Keratinocyte (primary cell): ENCODE measurements around the gene CLNK. TPM values are rescaled to one million over a fixed set of nuclear protein-coding genes. Genes with fewer than 3 reads are reported as not detected.

Experiments
- DNase-seq: peaks from one replicate; pipeline ENCODE4 v3.0.0-alpha.2; 2011; ENCODE audit warnings: low read depth, missing footprints, low spot score
- FAIRE-seq: peaks from 2 replicates; lab custom pipeline; 2011; peaks lifted over from hg19 to GRCh38; lab: Jason Lieb, UNC
- H2AFZ ChIP-seq: 2 replicates; pipeline ENCODE4 v1.6.0; 2012; ENCODE audit warnings: low read length, control low read depth, inconsistent platforms; ENCODE audit not compliant: control insufficient read depth
- H3K27ac ChIP-seq: 2 replicates; pipeline ENCODE4 v1.5.1; 2011; ENCODE audit warnings: low read length; ENCODE audit not compliant: control insufficient read depth, insufficient read depth
- H3K27me3 ChIP-seq: 3 replicates; pipeline ENCODE4 v1.6.0; 2011; ENCODE audit warnings: low read length; ENCODE audit not compliant: control insufficient read depth, insufficient read depth; ENCODE audit errors: extremely low read depth
- H3K36me3 ChIP-seq, 2 experiments: 2 replicates in 1 of 2; 3 replicates in 1 of 2; pipeline ENCODE4 v1.5.1; 2011; ENCODE audit warnings: low read length in 2 of 2, mild to moderate bottlenecking in 1 of 2; ENCODE audit not compliant: control insufficient read depth in 2 of 2, insufficient read depth in 2 of 2; ENCODE audit errors: extremely low read depth in 1 of 2
- H3K4me1 ChIP-seq: 3 replicates; pipeline ENCODE4 v1.5.1; 2011; ENCODE audit warnings: low read length; ENCODE audit not compliant: control insufficient read depth, insufficient read depth; ENCODE audit errors: extremely low read depth
- H3K4me2 ChIP-seq: 3 replicates; pipeline ENCODE4 v1.6.0; 2011; ENCODE audit warnings: low read depth, low read length; ENCODE audit not compliant: control insufficient read depth, insufficient read depth; ENCODE audit errors: extremely low read depth
- H3K4me3 ChIP-seq, 3 experiments: fragments of 200-600 bp in 1 of 3; sonication (generic) in 1 of 3; 2 replicates in 2 of 3; 3 replicates in 1 of 3; pipeline ENCODE4 v1.5.1; 2011 to 2016; ENCODE audit warnings: low read length in 3 of 3, mild to moderate bottlenecking in 3 of 3, control low read depth in 2 of 3, inconsistent platforms in 1 of 3, low read depth in 1 of 3, mixed read lengths in 1 of 3, mixed run types in 1 of 3, moderate library complexity in 1 of 3; ENCODE audit not compliant: control insufficient read depth in 2 of 3, insufficient read depth in 2 of 3; ENCODE audit errors: extremely low read depth in 1 of 3
- H3K79me2 ChIP-seq: 2 replicates; pipeline ENCODE4 v1.6.0; 2012; ENCODE audit warnings: low read length; ENCODE audit not compliant: control insufficient read depth, insufficient read depth
- H3K9ac ChIP-seq: 3 replicates; pipeline ENCODE4 v1.6.0; 2011; ENCODE audit warnings: low read length; ENCODE audit not compliant: control insufficient read depth, insufficient read depth; ENCODE audit errors: extremely low read depth
- H3K9me1 ChIP-seq: 3 replicates; pipeline ENCODE4 v1.6.0; 2011; ENCODE audit warnings: low read length; ENCODE audit not compliant: control insufficient read depth, insufficient read depth; ENCODE audit errors: extremely low read depth
- H3K9me3 ChIP-seq: 2 replicates; pipeline ENCODE4 v1.5.1; 2012; ENCODE audit warnings: low read depth, low read length; ENCODE audit not compliant: control insufficient read depth
- H4K20me1 ChIP-seq: 3 replicates; pipeline ENCODE4 v1.6.0; 2011; ENCODE audit warnings: low read length; ENCODE audit not compliant: control insufficient read depth, insufficient read depth; ENCODE audit errors: extremely low read depth
- EZH2 ChIP-seq: IDR thresholded peaks from one replicate; pipeline ENCODE4 v1.6.1; 2012; ENCODE audit warnings: inconsistent platforms, mild to moderate bottlenecking, low read length, moderate library complexity
- dilution Hi-C: fragments of 300-500 bp; cut with MboI; formaldehyde crosslinking; loops from one replicate; pipeline ENCODE4 v1.7.0; 2020; ENCODE audit warnings: low sequenced_read_pairs; ENCODE audit not compliant: extremely low pct_ligation_motif_present
- polyA plus RNA-seq, 5 experiments: library from polyadenylated mRNA; depleted of rRNA in 3 of 5; stranded (reverse) in 3 of 5; stranded (forward) in 1 of 5; unstranded in 1 of 5; fragments of >200 nt; gene quantifications; 1 replicate in 1 of 5; 2 replicates in 3 of 5; 3 replicates in 1 of 5; pipeline versions ENCODE4 v1.2.1 to v1.2.3, GENCODE V29; 2011 to 2012; ENCODE audit warnings: missing spikeins in 2 of 5, low read depth in 1 of 5, low replicate concordance in 1 of 5
- TF ChIP-seq, protein P1 (sequence below), 3 experiments: IDR thresholded peaks in 1 of 3; conservative IDR thresholded peaks in 1 of 3; optimal IDR thresholded peaks in 1 of 3; 2 replicates in 2 of 3; 3 replicates in 1 of 3; pipeline versions ENCODE3 to v1.5.1; 2011; ENCODE audit warnings: low read length in 3 of 3, mild to moderate bottlenecking in 3 of 3, moderate library complexity in 2 of 3, control low read depth in 1 of 3, inconsistent platforms in 1 of 3; ENCODE audit not compliant: insufficient read depth in 2 of 3; ENCODE audit errors: extremely low read depth in 1 of 3

CLNK gene
- polyA plus RNA-seq, 1 donor (not counting 4 experiments of a cell fraction or from before 2014, with no cell fraction given): not detected

DNA sequence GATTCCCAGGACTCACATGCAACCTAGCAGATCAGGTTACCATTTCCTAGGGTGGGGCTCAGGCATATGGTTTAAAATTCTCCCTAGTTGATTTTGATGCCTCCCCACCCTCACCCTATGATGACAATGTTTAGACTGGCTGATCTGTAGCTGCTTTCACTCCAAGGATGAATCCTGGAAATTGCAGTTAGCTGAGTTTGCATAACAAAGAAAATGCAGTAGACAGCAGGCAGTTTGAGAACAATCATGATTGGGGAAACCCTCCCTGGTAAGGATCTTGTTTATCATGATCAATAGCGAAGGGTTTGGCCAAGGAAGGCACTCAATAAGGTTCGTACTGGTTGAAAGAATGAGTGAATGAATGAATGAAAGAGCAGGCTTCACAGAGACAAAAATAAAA is 229.4 kb downstream of the CLNK start:
- dilution Hi-C loops: no loop called here

DNA sequence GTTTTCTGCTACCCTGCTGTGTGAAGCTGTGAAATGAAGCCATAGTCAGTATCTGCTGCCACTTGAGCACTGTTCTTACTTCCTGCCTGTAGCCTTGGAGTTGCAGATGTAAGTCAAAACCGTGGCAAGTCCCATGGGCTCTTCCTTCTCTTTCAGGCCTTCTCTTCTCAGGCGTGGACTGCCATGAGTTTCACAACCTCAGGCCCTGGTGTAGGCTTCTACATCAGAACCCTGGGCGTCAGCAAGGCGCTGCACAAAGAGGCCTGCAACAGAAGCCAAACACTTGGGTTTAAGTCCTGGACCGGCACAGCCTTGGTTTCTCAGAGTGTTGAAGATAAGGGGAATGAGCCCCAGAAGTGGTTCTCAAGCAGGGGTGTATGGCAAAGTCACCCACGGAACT is 229.8 kb downstream of the CLNK start:
- dilution Hi-C loops: no loop called here
- no peaks in the 10 kb centered on the region for H4K20me1 ChIP-seq

More for the DNA sequence above, 229.4 kb downstream of the CLNK start:
- Histone ChIP-seq H3K9me3 (no peaks in the 10 kb centered on the region), H4K20me1 (no peaks in the 10 kb centered on the region), H3K9ac (no peak overlapping the region), H3K36me3 (peaks cover 12 to 25% of the 10 kb centered on the region in 2 experiments), H3K9me1 (no peaks in the 10 kb centered on the region), H3K4me3 (no peak overlapping the region), H3K27ac (no peak overlapping the region), H3K79me2 (peaks cover 22% of the 10 kb centered on the region), H2AFZ (no peak overlapping the region), H3K4me2 (no peak overlapping the region), H3K4me1 (peaks cover 14% of the 10 kb centered on the region), H3K27me3 (no peaks in the 10 kb centered on the region)
- DNase-seq: no peak
- TF ChIP-seq EZH2: no peak
- TF ChIP-seq, protein P1, sequence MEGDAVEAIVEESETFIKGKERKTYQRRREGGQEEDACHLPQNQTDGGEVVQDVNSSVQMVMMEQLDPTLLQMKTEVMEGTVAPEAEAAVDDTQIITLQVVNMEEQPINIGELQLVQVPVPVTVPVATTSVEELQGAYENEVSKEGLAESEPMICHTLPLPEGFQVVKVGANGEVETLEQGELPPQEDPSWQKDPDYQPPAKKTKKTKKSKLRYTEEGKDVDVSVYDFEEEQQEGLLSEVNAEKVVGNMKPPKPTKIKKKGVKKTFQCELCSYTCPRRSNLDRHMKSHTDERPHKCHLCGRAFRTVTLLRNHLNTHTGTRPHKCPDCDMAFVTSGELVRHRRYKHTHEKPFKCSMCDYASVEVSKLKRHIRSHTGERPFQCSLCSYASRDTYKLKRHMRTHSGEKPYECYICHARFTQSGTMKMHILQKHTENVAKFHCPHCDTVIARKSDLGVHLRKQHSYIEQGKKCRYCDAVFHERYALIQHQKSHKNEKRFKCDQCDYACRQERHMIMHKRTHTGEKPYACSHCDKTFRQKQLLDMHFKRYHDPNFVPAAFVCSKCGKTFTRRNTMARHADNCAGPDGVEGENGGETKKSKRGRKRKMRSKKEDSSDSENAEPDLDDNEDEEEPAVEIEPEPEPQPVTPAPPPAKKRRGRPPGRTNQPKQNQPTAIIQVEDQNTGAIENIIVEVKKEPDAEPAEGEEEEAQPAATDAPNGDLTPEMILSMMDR (optimal IDR thresholded peaks at IDR 0.05 in 1 of 3, IDR thresholded peaks at IDR 0.05 in 1 of 3, conservative IDR thresholded peaks at IDR 0.05 in 1 of 3; ENCODE audit: extremely low read depth in 1 of 3, insufficient read depth in 2 of 3, low read length in 3 of 3): no peak
- no peak for FAIRE-seq

More for the DNA sequence above, 229.8 kb downstream of the CLNK start:
- Histone ChIP-seq H3K79me2 (peaks cover 22% of the 10 kb centered on the region), H3K9me3 (no peaks in the 10 kb centered on the region), H3K4me1 (peaks cover 14% of the 10 kb centered on the region), H3K36me3 (peaks cover 14 to 28% of the 10 kb centered on the region in 2 experiments), H3K27me3 (no peaks in the 10 kb centered on the region), H3K4me2 (no peak overlapping the region), H3K9me1 (no peaks in the 10 kb centered on the region), H2AFZ (no peak overlapping the region), H3K9ac (no peak overlapping the region), H3K4me3 (no peak overlapping the region), H3K27ac (no peak overlapping the region)
- FAIRE-seq (no peak), DNase-seq (no peak)
- TF ChIP-seq, protein P1 (optimal IDR thresholded peaks at IDR 0.05 in 1 of 3, IDR thresholded peaks at IDR 0.05 in 1 of 3, conservative IDR thresholded peaks at IDR 0.05 in 1 of 3; ENCODE audit: extremely low read depth in 1 of 3, insufficient read depth in 2 of 3, low read length in 3 of 3): no peak
- TF ChIP-seq EZH2: no peak
